Embryonic facial prominence (tissue), 1 donor: ENCODE data around the gene TOMM34.

Source experiments
- DNase-seq: peaks from one replicate; pipeline ENCODE4 v3.0.0-alpha.2; 2016; ENCODE audit errors: extremely low spot score

The TOMM34 gene

GRCh38 chr20:44960103-44960852 lies at the start of gene TOMM34:
TOMM34 (minus strand) TSS chr20:44960397; CDS start chr20:44960333, 64 bp downstream.
- DNase-seq: peak; percentile 80

GRCh38 chr20:45008521-45009049 lies 48.4 kb upstream of the TOMM34 start:
- DNase-seq: no peak

GRCh38 chr20:44997668-44998067 lies 37.5 kb upstream of the TOMM34 start:
- no peak for DNase-seq

GRCh38 chr20:44997171-44997570 lies 37.0 kb upstream of the TOMM34 start:
- DNase-seq: no peak

GRCh38 chr20:44993343-44993742 lies 33.1 kb upstream of the TOMM34 start:
- DNase-seq: no peak

- no peak for DNase-seq
Observed at GRCh38 chr20:44990957-44991356, 30.8 kb upstream of the TOMM34 start.

- DNase-seq: no peak
Observed at GRCh38 chr20:44990425-44990824, 30.2 kb upstream of the TOMM34 start.

- no peak for DNase-seq
Observed at GRCh38 chr20:44988631-44989171, 28.5 kb upstream of the TOMM34 start.

- DNase-seq: no peak
Observed at GRCh38 chr20:44983093-44983674, 23.0 kb upstream of the TOMM34 start.

GRCh38 chr20:44981736-44982406 lies 21.7 kb upstream of the TOMM34 start:
- DNase-seq: no peak

GRCh38 chr20:44979090-44979621 lies 19.0 kb upstream of the TOMM34 start:
- no peak for DNase-seq

- no peak for DNase-seq
Observed at GRCh38 chr20:44976698-44977097, 16.5 kb upstream of the TOMM34 start.

- no peak for DNase-seq
Observed at GRCh38 chr20:44973053-44973452, 12.9 kb upstream of the TOMM34 start.

- no peak for DNase-seq
Observed at GRCh38 chr20:44970243-44970757, 10.1 kb upstream of the TOMM34 start.

GRCh38 chr20:44969300-44969894 lies 9.2 kb upstream of the TOMM34 start:
- no peak for DNase-seq

GRCh38 chr20:44967207-44967807 lies 7.1 kb upstream of the TOMM34 start:
- no peak for DNase-seq

- DNase-seq: peak; percentile 91
Observed at GRCh38 chr20:44966030-44966961, 6.1 kb upstream of the TOMM34 start, which contains the start of gene STK4. STK4 (plus strand) TSS chr20:44966512; CDS start chr20:44966569, 57 bp downstream.

GRCh38 chr20:44965651-44966029 lies 5.4 kb upstream of the TOMM34 start:
- DNase-seq: no peak

GRCh38 chr20:44963325-44964215 lies 3.4 kb upstream of the TOMM34 start:
- no peak for DNase-seq
